GM12865 (cell line): ENCODE data around the gene ZCCHC4.

Source experiments
- DNase-seq: peaks from one replicate; pipeline ENCODE4 v3.0.0; 2010; ENCODE audit warnings: low read depth
- H3K4me3 ChIP-seq: 2 replicates; pipeline ENCODE4 v1.5.1; 2011; ENCODE audit warnings: mild to moderate bottlenecking, low read depth, low read length, control low read depth
- TF ChIP-seq, protein P1 (sequence below): IDR thresholded peaks from 2 replicates; pipeline ENCODE4 v1.5.1; 2011; ENCODE audit warnings: low read length, control low read depth, low read depth, inconsistent platforms; ENCODE audit not compliant: insufficient read depth; ENCODE audit errors: missing control alignments

ZCCHC4 gene

DNA sequence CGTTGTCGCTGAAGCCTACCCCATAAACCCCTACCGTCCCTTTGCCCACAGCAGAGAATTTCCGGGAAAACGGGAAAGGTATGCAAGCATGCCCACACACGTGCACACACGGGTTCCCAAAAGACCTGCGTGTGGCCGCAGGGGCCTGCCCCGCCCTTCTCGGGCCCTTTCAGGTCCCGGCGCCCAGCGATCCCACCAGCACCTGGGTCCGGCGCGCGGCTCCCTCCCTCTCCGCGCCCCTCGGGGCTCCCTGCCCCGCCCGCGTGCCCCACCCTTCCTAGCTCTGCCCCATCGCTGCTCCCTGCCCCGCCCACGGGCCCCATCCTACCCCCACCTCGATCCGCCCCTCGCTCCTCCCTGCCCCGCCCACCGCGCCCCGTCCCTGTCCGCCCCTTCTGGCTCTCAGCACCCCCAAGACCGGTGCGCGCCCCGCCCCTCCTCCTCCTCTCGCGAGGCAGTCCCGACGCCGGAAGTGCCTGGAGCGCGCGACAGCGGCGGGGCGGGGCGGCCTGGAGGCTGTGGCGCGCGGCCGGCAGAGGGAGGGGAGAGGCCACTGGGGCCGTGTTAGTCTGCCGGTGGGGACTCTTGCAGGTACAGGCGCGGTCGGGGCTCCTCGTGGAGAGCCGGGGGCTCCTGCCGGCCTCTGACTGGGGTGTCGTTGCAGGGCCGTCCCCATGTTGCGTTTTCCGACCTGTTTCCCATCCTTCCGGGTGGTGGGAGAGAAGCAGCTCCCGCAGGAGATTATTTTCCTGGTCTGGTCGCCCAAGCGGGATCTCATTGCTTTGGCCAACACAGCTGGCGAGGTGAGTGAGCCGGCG, 64.4 kb downstream of the ZCCHC4 start, which contains the start of gene ANAPC4:
Gene ANAPC4, plus strand, starts transcription at position 510 of the 818 bp plus-strand sequence. Its CDS starts 165 bp downstream, at position 675.
- TF ChIP-seq, protein P1, sequence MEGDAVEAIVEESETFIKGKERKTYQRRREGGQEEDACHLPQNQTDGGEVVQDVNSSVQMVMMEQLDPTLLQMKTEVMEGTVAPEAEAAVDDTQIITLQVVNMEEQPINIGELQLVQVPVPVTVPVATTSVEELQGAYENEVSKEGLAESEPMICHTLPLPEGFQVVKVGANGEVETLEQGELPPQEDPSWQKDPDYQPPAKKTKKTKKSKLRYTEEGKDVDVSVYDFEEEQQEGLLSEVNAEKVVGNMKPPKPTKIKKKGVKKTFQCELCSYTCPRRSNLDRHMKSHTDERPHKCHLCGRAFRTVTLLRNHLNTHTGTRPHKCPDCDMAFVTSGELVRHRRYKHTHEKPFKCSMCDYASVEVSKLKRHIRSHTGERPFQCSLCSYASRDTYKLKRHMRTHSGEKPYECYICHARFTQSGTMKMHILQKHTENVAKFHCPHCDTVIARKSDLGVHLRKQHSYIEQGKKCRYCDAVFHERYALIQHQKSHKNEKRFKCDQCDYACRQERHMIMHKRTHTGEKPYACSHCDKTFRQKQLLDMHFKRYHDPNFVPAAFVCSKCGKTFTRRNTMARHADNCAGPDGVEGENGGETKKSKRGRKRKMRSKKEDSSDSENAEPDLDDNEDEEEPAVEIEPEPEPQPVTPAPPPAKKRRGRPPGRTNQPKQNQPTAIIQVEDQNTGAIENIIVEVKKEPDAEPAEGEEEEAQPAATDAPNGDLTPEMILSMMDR: peak; percentile 8
- peak within 1 kb of the TSS; percentile 98 for H3K4me3 ChIP-seq
- DNase-seq: peak; percentile 98

DNA sequence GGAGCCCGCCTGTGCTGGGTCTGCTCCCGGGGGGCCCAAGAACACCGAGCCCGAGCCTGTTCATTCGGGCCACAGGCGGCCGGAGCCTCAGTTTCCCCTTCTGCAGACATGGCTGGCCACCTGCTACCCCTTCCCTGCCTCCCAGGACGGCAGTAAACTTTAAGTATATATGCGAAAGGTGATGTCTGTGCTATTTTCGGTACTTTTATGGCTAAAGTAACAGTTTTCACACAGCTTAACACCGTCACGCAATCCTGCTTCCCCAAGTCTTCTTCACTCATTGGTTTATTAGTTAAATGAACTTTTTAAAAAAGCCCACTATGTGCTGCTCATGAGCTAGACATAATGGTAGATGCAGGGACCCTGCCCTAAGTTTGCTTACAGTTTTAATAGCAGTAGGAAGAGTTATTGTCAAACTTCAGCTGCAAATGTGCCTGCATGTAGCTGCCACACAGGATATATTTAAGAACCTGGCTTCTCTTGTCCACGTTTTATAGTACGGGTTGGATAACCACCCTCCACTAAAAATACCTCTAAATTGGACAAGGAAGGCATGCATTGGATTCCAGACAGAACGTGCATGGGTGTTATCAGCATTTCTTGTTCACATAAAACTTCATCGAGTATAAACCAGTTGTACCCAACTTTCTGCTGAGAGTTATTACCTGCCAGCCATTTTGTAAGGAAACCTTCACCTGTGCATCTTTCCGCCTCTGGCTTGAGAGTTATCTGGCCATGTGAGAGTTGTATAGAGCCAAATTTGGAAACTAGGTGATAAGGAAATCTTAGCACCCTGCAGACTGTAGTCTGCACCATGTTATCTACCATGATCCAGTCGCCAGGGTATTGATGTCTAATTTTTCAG, 65.2 kb downstream of the ZCCHC4 start:
- DNase-seq: peak; percentile 16
- H3K4me3 ChIP-seq: peak overlapping the region; percentile 98
- TF ChIP-seq, protein P1: no peak

DNA sequence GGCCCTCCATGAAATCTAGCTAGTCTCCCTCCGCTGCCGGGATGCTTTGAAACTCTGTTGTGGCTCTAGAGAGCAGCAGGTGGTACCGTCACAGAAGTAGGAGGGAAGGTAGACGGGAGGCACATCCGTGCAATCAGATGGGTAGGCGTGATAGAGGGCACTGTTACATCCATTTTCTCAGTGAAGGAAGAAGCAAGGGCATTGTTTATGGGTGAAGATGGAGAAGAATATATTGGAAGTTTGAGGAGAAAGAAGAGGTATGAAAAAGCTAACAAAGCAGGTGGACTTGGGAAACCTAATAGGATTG, 65.8 kb downstream of the ZCCHC4 start:
- TF ChIP-seq, protein P1: no peak
- peak overlapping the region; percentile 98 for H3K4me3 ChIP-seq
- no peak for DNase-seq

DNA sequence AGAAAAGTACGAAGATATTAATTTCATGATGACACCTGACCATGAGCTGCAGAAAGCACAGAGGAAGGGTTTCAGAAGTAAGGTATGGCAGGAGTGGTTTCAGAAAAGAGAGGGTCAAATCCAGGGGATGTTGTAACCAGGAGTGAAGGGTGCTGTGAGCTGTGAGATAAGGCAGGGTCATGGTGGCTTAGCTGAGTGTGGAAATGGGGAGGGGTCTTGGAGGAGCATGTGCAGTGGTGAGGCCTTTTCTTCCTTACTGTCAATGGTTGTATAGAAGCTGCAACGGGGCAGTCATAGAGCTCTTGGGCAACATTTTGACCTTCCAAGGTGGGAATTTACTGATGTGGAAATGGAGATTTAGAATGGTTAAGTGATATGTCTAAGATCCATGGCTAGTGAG, 67.0 kb downstream of the ZCCHC4 start:
- H3K4me3 ChIP-seq: no peak overlapping the region
- DNase-seq: no peak
- TF ChIP-seq, protein P1: no peak

DNA sequence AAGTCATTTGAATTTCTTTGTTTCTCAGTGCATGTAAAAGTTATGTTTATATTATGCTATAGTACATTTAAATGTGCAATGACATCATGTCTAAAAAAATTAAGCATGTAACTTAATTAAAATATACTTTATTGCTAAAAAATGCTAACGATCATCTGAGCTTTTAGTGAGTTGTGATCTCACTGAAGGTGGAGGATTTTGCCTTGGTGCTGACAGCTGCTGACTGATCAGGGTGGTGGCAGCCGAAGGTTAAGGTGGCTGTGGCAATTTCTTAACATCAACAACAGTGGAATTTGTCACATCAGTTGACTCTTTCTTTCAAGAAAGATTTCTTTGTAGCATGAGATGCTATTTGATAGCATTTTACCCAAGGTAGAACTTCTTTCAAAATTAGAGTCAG, 71.1 kb downstream of the ZCCHC4 start:
- no peak overlapping the region for H3K4me3 ChIP-seq
- DNase-seq: no peak
- TF ChIP-seq, protein P1: no peak

DNA sequence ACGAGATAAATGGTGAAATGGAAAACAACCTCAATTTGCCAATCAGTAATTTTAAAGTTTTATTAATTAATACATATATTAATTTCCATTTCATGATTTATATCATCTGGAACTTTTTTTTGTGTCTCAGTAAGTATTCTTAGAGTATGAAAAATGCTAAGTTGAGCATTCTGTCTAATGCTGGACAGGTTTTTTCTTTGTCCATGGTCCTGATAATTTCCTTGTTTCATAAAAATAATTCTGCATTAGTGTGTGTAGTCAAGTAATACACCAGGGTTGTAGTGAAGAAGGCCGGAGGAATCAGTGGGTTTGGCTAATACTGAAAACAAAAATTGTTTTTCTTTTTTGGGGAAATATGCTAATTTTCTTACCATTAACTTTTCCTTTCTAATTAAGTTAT, 74.4 kb downstream of the ZCCHC4 start:
- no peak for DNase-seq
- TF ChIP-seq, protein P1: no peak
- no peak overlapping the region for H3K4me3 ChIP-seq
